HK-2 (cell line): ENCODE data around the gene MMP11.

Experiments
- DNase-seq: peaks from one replicate; pipeline ENCODE4 v3.0.0-alpha.2; 2018; ENCODE audit not compliant: unreplicated experiment

Gene MMP11

DNA sequence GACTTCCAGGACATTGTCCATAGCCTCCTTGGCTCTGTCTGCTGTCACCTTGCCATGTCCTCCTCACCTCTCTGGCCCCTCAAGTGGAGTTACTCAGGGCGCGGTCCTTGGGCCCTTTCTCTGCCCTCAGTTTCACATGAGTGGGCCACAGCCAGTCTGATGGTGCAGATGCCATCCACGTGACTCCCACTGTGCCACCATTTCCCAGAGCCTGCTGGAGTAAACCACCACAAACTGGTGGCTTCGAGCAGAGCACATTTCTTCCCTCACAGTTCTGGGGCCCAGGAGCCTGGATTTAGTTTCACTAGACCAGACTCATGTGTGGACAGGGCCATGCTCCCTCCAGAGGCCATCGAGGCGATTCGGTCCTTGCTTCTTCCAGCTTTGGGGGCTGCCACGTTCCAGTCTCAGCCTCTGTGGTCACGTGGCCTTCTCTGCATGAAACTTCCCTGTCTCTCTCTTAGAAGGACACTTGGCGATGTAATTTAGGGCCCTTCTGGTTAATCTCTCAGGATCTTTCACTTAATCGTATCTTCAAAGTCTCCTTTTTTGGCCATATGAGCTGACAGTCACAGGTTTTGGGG is 28.7 kb downstream of the MMP11 start:
- no peak for DNase-seq

GRCh38 chr22:23801886-23802377 is 29.3 kb downstream of the MMP11 start:
- no peak for DNase-seq

DNA sequence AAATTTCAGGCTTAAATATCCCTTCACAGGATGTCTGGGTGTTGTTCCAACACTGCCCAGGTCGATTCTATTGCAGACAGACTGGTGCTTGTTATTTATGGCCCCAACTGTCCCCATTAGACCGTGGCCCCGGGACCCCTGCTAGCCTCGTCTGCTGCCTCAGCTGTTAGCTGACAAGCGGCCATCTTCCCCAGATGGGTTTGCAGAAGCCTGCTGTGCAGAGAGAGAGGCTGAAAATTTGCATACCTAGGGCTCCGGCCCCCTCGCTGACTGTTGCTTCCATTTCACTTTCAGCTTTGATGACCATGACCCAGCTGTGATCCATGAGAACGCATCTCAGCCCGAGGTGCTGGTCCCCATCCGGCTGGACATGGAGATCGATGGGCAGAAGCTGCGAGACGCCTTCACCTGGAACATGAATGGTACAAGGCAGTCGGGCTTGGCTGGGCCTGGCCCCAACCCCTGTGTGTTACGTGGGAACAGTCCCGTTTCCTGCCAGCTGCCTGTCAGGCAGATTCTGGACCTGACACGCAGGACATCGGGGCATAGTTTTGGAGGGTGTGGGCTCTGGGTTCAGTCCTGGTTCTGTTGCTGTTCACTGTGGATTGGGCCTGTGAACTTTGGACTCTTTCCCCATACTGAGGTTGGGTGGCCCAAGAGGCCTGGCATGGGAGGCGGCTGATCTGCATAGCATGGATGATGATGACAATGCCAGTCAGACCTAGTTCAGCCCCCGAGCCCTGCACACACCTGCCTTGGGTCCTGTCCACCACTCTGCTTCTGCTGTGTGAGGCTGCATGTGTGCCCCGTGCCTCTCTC is 30.6 kb downstream of the MMP11 start:
- DNase-seq = no peak

DNA sequence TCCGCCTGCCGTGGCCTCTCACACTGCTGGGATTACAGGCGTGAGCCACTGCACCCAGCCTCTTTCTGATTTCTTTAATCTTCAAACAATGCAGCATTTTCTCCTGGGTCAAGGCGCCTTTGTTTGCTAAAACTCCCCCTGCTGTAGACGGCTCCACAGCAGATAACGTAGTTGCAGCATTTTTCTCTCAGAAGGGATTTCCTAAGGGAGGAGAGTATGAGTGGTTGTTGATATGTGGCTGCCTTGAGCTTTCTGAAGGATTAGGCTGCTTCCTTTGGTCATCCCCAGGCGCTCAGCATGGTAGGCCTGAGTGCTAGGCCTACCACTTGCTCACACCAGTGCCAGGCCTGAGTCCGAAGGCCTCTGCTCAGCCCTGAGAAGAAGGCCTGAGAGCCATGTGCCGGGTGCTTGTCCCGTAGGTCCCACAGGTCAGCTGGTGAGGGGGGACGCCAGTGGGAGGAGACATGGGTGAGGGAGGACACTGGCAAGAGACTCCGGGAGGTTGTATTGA is 32.2 kb downstream of the MMP11 start:
- no peak for DNase-seq

GRCh38 chr22:23806837-23807236 is 34.2 kb downstream of the MMP11 start:
- no peak for DNase-seq

- DNase-seq = no peak
Measured at GRCh38 chr22:23812378-23812777, 39.7 kb downstream of the MMP11 start.

DNA sequence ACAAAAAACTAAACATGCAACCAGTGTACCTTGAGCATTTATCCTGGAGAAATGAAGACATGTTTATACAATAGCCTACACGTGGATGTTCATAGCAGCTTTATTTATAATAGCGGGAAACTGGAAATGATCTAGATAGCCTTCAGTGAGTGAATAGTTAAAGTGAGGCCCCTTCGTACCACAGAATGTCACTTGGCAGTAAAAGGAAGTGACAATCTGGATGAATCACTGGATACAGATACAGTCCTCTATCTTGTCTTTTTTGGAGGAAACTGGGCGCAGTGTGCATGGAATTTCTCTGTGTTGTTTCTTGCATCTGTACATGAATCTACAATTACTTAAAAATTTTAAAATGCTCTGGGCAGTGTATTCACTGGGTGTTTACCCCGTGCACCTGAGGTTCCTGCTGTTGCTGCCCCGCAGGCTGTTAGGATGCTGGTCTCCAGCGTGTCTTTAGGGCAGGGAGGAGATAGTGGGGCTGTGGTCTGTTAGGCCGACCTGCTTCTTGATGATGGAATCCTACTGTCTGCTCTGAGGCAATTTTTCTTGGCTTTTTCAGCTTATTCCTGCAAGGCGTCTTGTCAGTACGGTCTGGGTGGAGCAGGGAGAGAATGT is 43.0 kb downstream of the MMP11 start:
- DNase-seq = no peak

DNA sequence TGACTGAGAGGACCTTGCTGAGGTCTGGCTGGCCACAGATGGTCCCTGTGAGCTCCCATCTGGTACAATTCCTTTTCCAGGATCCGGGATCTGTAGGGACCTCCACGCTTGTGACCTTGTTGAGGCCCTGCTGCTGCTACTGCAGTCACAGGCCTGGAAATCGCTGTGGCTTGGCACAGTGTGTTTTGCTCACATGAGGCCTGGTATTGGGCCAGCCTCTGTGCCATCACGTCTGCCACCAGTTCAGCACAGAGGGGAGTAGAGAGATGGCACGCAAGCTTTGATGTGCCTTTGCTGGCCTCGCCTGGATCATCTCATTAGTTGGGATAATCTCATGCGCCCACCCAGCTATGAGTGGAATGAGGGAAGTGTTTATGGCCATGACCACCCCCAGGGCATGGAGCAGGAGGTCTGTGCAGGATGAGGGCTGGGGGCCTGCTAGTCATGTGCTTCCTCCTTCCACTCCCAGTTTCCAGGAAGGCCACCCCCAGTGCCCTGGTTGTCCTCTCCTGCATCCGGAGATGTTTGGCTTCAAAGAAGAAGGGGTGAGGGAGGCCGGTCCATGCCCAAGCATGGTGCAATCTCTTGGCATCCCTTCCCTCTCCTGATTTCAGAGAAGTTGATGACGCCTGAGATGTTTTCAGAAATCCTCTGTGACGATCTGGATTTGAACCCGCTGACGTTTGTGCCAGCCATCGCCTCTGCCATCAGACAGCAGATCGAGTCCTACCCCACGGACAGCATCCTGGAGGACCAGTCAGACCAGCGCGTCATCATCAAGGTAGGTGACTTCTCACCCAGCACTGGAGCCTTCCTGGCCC is 43.7 kb downstream of the MMP11 start:
- DNase-seq = no peak

DNA sequence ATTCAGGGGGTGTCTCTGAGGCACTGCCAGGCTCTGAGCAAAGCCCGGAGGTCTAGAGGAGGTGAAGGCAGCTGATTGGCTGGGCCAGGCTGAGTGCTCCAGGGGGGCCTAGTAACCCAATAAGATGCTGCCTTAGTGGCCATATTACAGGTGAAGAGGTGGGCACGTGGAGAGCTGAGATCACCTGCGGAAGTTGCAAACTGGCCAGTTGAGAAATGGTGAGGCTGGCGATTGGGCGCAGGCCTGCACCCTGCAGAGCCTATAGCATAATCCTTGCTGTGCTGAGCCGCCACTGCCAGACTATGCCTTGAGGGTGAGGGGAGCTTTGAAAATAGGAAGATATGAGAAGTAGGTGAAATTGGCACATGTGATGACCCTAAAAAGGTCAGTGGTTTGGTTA is 44.5 kb downstream of the MMP11 start:
- no peak for DNase-seq

DNA sequence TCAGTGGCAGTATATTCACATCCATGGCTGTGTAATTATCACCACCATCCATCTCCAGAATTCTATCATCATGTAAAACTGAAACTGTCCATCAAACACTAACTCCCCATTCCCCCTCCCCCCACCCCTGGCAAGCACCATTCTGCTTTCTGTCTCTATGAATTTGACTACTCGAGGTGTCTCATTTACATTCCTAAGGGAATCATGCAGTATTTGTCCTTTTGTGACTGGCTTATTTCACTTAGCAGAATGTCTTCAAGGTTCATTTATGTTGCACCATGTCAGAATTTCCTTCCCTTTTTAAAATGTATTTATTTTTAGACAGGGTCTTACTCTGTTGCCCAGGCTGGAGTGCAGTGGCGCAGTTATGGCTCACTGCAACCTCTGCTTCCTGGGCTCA is 45.9 kb downstream of the MMP11 start:
- DNase-seq = no peak

DNA sequence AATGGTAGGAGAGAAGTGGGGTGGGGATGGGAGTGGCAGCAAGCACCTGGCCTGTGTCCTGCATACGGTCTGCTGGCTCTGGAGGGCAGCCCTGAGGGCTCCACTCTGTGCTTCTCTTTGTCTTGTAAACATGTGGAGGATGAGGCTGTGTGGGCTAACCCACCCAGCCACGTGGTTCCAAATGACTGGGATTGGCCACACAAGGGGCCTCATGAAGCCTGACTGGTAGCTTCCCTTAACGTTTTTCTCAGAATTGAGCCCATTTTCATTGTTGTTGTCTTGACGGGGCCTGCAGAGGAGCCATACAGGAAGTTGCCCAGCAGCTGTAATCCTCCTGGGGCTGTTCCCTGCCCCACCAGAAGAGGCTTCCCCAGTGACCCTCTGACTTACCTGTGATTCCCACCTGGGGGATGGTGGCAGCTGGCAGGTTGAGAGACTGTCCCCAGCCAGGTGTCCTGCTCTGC is 48.1 kb downstream of the MMP11 start:
- no peak for DNase-seq

GRCh38 chr22:23822101-23822671 is 49.5 kb downstream of the MMP11 start:
- no peak for DNase-seq

- no peak for DNase-seq
Measured at GRCh38 chr22:23823331-23823791, 50.7 kb downstream of the MMP11 start.

DNA sequence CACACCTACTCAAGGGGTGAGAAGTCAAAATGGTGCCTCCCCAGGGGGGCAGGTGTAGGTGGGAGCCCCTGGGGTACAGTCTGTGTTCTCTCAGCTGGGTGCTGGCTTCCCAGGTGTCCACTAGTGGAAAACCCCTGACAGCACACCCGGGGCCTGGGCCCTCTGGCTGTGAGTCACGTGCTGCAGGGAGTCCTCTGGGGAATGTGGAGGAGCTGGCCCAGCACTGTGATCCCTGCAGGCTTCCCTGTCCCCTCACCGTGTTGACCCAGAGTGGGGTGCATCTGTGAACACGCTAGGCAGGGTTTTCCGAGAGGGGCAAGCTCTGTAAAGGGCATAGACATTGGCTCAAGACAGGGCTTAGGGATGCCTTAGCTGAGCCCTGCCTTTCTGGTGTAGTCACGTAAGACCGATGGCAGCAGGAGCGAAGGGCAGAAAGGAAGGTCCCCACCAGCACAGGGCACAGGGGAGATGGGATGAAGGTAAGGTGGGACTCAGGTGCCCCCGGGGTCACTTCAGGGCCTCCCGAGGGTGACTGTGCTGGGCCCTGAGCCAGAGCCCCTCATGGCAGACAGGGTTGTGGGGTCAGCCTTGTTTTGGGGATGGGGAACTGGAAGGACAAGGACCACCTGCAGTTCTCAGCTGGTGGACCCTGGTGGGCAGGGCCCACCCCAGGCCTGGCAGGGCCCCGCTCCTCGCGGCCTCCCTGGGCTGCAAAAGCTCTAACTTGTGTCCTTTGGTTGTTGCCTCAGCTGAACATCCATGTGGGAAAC is 52.0 kb downstream of the MMP11 start:
- no peak for DNase-seq

DNA sequence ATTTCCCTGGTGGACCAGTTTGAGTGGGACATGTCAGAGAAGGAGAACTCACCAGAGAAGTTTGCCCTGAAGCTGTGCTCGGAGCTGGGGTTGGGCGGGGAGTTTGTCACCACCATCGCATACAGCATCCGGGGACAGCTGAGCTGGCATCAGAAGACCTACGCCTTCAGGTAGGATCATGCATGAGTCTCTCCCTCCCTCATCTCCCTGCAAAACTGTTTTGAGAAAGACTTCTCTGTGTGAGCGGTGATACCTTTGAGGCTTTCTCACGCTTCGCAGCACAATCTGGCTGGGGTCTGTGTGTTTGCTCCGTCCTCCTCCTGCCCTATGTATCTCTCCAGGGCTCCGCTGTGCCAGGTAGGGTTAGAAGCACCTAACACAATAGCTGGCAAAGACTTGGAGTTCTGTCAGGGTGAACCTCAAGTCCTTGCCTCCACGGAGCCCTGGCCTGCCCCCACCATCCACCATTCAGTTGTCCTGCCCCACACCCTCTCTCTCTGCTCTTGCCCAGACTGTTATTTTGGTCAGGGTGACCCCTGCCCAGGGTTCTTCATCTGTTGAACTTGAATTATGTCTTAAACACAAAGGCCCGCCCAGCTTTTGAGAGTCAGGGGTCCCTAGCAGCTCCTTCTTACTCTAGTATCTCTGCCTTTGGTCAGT is 52.7 kb downstream of the MMP11 start:
- DNase-seq = no peak

DNA sequence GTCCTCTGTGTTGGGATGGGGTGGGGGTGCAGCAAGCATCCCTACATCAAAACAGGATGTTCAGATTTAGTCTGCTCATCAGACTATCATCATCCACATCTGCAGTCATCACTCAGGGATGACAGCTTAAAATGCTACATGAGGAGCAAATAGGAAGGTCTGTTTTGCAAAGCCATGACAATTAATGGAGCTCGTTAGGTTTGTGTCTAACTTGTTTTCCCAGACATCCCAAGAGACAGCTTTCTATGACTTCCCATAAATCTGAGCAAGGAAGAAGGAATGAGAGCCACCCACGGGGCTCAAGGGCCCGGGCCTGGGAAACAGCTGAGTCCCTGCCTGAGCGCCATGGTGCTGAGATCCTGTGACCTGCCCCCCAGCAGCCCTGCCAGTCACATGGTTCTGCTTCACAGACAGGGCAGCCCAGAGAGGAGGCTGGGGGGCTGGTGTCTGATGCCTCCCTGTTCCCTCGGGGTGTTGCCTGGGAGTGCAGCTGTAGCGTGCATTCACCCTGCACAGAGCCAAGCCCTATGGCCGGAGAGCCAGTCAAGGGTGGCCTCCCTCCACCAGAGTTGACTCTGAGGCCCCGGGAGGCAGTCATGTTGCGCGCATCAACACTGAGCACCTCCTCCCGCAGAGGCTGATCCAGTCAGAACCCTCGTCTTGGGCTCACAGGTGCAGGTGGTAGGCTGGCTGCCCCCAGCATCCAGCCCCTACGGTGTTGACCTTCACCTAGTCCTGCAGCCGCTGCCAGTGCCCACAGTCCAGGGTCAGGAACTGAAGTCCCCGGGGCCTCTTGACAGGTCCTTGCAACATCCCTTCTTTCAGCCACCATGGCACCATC is 54.1 kb downstream of the MMP11 start:
- no peak for DNase-seq

DNA sequence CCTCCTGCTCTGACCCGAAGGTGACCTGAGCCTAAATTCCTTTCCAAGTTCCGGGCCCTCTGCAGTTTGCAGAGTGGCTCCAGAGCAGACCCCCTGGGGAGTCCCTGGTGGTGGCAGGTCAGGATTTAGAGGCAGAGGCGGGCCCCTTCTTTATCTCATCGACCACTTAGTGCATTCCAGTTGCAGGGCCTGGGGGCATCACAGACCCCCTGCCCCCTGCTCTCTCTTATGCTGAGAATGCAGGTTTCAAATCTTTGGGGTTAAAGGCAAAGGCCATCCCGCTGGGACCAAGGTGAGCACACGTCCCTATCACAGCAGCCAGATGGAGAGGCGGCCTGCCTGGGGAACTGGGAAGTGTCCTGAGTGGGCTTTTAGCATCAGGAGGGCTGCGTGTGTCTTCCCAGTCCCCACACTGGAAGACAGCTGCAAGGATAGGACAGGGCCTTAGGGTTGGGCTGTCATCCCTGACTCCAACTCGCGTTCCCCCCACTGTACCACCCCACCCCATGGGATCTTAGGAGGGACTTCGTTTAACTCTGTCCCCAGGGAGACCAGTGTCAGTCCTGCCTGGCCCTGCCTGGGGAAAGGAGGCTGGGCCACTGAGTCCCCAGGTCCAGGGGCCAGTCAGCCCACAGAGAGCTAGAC is 54.8 kb downstream of the MMP11 start:
- DNase-seq = no peak
